Mammary epithelial cell (primary cell): ENCODE data around the gene FAM107B.

Source experiments
- CTCF ChIP-seq, 2 donors: IDR thresholded peaks in 1 of 2; conservative IDR thresholded peaks in 1 of 2; 2 replicates each; pipeline ENCODE4 v1.5.1; 2011 to 2012; ENCODE audit warnings: inconsistent platforms in 2 of 2, low read length in 2 of 2, mild to moderate bottlenecking in 2 of 2, control low read depth in 1 of 2, low read depth in 1 of 2; ENCODE audit not compliant: insufficient read depth in 1 of 2; ENCODE audit errors: extremely low read depth in 1 of 2
- EZH2 ChIP-seq: IDR thresholded peaks from 2 replicates; pipeline ENCODE4 v1.6.1; 2012; ENCODE audit warnings: low read length, inconsistent platforms, borderline replicate concordance

GRCh38 chr10:14674376-14675050, 100.2 kb downstream of the FAM107B start:
- TF ChIP-seq CTCF (conservative IDR thresholded peaks at IDR 0.05 in 1 of 2, IDR thresholded peaks at IDR 0.05 in 1 of 2; ENCODE audit: extremely low read depth in 1 of 2, insufficient read depth in 1 of 2, low read depth in 1 of 2, low read length in 2 of 2): no peak
- no peak for TF ChIP-seq EZH2
